Airway epithelial cell (primary cell): ENCODE data around the gene KISS1R. TPM values are rescaled to one million over a fixed set of nuclear protein-coding genes. Genes with fewer than 3 reads are reported as not detected.

Experiments used
- total RNA-seq: library from RNA; depleted of rRNA; stranded (reverse); fragments of >200 nt; gene quantifications from 2 replicates; pipeline ENCODE4 v1.2.3, GENCODE V29; 2015

Gene KISS1R
- 0.14 TPM in 1 of 2 replicates, not detected in the other for total RNA-seq

GRCh38 chr19:917323-918151 is at the start of gene KISS1R:
Gene KISS1R (plus strand): TSS chr19:917333. CDS start chr19:917503, 170 bp downstream.

DNA sequence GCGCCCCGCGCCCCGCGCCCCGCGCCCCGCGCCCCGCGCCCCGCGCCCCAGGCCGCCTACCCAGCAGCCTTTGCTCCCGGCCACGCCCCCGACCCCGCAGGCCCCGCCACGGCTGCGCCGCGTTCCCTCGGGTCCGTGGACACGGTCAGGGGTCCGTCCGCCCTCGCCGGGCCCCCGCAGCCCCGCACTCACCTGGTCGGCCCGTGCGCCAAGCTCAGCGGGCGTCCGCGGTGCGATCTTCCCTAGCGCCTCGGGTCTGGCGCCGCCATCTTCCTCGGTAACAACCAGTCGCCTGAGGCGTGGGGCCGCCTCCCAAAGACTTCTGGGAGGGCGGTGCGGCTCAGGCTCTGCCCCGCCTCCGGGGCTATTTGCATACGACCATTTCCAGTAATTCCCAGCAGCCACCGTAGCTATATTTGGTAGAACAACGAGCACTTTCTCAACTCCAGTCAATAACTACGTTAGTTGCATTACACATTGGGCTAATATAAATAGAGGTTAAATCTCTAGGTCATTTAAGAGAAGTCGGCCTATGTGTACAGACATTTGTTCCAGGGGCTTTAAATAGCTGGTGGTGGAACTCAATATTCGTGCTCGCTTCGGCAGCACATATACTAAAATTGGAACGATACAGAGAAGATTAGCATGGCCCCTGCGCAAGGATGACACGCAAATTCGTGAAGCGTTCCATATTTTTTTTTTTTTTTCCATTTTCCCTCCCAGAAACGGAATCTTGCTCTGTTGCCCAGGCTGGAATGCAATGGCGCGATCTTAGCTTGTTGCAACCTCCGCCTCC is 24.0 kb upstream of the KISS1R start, which contains the start of the genes MED16 and RNU6-9:
TSS of gene MED16 (minus strand) at position 294 of the 796 bp plus-strand sequence. CDS start 2,056 bp downstream, outside the sequence.
TSS of gene RNU6-9 (plus strand) at position 591 of the 796 bp plus-strand sequence.

DNA sequence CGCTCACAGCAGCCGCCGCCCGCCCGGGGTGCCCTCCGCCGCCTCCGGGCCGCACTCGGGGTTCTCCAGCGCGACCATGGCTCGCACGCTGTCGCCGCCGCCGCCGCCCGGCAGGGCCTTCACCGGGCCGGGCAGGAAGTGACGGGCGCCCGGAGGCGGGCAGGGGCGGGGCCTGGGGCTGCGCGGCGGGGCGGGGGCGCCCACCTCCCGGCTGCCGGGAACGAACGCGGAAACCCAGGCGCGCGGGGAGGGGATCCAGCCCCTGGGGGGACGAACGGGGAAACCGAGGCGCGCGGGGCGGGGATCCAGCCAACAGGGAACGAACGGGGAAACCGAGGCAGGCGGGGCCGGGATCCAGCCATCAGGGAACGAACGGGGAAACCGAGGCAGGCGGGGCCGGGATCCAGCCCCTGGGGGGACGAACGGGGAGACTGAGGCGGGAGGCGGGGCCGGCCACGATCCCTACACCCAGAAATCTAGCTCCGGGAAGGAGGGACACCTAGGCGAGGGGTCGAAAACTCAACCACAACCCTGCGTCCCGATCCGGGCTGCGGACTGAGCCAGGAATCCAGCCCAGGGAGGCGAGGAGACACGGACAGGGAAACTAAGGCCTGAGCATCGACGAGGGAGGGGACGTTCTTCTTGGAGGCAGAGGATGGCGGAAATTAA is 3.9 kb upstream of the KISS1R start, which contains the start of gene R3HDM4:
TSS of gene R3HDM4 (minus strand) at position 140 of the 669 bp plus-strand sequence. CDS start at position 78, 62 bp downstream.

GRCh38 chr19:925526-926322 is 8.6 kb downstream of the KISS1R start, which contains the start of gene ARID3A:
Gene ARID3A (plus strand): TSS chr19:926035. CDS start chr19:929529, 3,494 bp downstream.

Other genes starting within 250 kb of the KISS1R start
- 207 and 297 TPM in 2 replicates for gene FSTL3, start 240.9 kb upstream of the KISS1R start, total RNA-seq
- not detected in 2 replicates for gene PRSS57, start 221.9 kb upstream of the KISS1R start, total RNA-seq
- gene PALM, start 208.4 kb upstream of the KISS1R start, total RNA-seq: 6.7 TPM in 2 replicates
- 73.5 and 106 TPM in 2 replicates for gene MISP, start 166.2 kb upstream of the KISS1R start, total RNA-seq
- gene PTBP1, start 119.9 kb upstream of the KISS1R start, total RNA-seq: 154 and 246 TPM in 2 replicates
- gene PLPPR3, start 95.4 kb upstream of the KISS1R start, total RNA-seq: 0.56 TPM in 2 replicates
- not detected in 2 replicates for gene AZU1, start 89.5 kb upstream of the KISS1R start, total RNA-seq
- gene PRTN3, start 76.3 kb upstream of the KISS1R start, total RNA-seq: 0.49 TPM in 1 of 2 replicates, not detected in the other
- not detected in 2 replicates for gene ELANE, start 65.0 kb upstream of the KISS1R start, total RNA-seq
- 3.5 and 6.6 TPM in 2 replicates for gene CFD, start 57.7 kb upstream of the KISS1R start, total RNA-seq
- 47.1 and 48.6 TPM in 2 replicates for gene MED16, start 24.1 kb upstream of the KISS1R start, total RNA-seq
- gene RNU6-9, start 23.8 kb upstream of the KISS1R start, total RNA-seq: not detected in 2 replicates
- gene R3HDM4, start 4.1 kb upstream of the KISS1R start, total RNA-seq: 57.1 and 58.6 TPM in 2 replicates
- gene ARID3A, start 8.7 kb downstream of the KISS1R start, total RNA-seq: 5.3 and 13.5 TPM in 2 replicates
- gene WDR18, start 67.0 kb downstream of the KISS1R start, total RNA-seq: 70.8 and 71.6 TPM in 2 replicates
- gene GRIN3B, start 83.1 kb downstream of the KISS1R start, total RNA-seq: 4.4 and 6.3 TPM in 2 replicates
- 150 and 164 TPM in 2 replicates for gene TMEM259, start 103.8 kb downstream of the KISS1R start, total RNA-seq
- gene RNU6-2, start 104.2 kb downstream of the KISS1R start, total RNA-seq: not detected in 2 replicates
- 247 and 249 TPM in 2 replicates for gene CNN2, start 109.3 kb downstream of the KISS1R start, total RNA-seq
- gene ABCA7, start 122.8 kb downstream of the KISS1R start, total RNA-seq: 14.7 and 21.7 TPM in 2 replicates
- 9.0 and 12.5 TPM in 2 replicates for gene ARHGAP45, start 149.8 kb downstream of the KISS1R start, total RNA-seq
- gene POLR2E, start 178.0 kb downstream of the KISS1R start, total RNA-seq: 241 and 251 TPM in 2 replicates
- 330 and 347 TPM in 2 replicates for gene GPX4, start 186.7 kb downstream of the KISS1R start, total RNA-seq